NCI-H82 treated with DMSO at 0.1 percent for 48 hours (cell line): ENCODE results near the gene PAGE1.
"Not testable (repeated sequence)": the region's sequence is repeated elsewhere in the genome, so short reads cannot be mapped to it uniquely, and the experiment has no call there.

Experiments used
- DNase-seq: peaks from one replicate; lab custom pipeline; 2025; ENCODE audit not compliant: unreplicated experiment; lab: John Stamatoyannopoulos, UW

PAGE1 gene, protein sequence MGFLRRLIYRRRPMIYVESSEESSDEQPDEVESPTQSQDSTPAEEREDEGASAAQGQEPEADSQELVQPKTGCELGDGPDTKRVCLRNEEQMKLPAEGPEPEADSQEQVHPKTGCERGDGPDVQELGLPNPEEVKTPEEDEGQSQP

DNA sequence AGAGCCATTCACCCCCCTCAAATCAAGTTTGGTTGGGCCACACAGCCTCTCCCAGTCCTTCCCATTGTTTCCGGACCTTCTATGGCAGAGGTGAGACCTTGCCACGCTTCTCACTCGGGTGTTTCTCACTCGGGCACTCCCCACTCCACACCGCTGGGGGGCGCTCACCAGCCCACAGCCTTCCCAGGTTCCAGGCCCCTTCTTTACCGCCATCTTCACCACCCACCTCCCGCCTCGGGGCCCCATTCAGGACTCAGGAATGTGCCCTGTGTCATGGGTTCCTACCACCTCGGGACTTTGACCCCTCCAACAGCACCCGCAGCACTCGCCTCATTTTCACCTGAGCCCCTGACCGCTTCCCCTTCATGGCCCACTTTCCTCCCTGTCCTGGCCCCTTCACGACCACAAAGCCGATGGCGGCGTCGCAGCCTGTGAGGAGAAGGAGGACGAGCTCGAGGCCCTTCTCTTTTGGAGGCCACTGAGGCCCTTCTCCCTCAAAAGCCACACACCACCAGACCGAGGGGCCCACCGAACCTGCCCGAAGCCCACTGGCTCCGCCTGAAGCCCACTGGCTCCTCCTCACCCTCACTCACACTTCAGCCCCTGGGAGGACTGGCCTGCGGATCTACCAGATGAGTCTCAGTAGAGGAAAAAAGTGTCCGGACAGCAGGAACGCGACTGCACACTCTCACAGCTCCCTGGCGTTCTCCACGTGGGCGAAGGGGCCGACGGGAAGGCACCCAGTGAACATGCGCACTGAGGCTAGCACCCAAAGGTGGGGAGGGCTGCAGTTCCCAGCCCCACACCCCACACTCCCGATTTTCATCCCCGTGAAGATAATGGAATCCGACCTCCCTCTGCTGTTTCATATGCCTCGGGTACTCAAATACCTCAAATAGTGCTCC, at the start of gene PAGE1:
Gene PAGE1 (minus strand): TSS at position 709 of the 905 bp plus-strand sequence. CDS start 1,214 bp downstream, outside the sequence.
- DNase-seq: no peak

DNA sequence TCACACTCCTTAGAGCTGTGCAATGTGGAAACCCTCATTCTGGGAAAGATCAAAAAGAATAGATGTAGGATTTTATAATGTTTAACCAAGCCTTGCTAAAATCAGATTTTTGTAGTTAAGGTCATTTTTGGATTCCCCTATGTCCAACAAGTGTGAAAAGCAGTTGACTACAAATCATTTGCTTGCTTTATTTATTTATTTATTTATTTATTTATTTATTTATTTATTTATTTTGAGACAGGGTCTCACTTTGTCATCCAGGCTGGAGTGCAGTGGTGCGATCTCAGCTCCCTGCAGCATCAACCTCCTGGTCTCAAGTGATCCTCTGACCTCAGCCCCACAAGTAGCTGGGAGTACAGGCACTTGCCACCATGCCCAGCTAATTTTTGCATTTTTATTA, 45.7 kb upstream of the PAGE1 start:
- DNase-seq: not testable (repeated sequence)

DNA sequence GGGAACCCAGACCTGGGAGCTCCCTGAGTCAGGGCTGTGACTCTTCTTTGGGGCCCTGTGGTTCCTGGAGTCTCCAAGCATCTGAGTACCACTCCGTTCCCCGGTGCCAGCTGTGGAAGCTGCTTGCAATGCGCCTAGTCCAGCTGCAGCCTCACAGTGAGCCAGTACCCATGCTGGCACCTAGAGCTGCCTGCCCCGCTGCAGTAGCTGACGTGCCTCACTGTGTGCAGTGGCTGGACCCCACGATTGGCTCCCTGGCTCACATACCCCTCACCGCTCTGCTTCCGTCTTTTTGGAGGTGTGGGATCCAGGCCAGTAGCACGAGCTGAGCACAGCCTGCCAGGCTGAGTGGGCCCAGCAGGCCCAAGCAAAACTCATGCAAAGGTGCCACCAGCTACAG, 32.1 kb upstream of the PAGE1 start:
- no peak for DNase-seq

DNA sequence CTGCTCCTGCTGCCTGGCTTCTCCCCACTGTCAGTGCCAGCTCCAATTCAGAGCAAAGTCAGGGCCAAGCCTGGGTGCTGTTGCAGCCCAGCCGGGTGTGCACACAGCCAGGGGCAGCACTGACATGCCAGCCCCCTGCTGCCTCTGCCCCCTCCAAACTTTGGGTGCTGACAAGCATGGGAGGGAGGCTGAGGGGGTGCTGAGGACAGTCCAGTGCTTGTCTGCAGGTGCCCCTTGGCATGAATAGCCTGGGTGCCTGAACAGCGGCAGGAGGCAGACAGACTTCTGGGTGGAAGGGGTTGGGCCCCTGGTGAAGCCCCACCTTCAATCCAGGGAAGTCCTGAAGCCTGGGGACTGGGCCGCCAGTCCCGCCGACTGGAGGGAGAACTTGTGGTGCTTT, 31.2 kb upstream of the PAGE1 start:
- no peak for DNase-seq

DNA sequence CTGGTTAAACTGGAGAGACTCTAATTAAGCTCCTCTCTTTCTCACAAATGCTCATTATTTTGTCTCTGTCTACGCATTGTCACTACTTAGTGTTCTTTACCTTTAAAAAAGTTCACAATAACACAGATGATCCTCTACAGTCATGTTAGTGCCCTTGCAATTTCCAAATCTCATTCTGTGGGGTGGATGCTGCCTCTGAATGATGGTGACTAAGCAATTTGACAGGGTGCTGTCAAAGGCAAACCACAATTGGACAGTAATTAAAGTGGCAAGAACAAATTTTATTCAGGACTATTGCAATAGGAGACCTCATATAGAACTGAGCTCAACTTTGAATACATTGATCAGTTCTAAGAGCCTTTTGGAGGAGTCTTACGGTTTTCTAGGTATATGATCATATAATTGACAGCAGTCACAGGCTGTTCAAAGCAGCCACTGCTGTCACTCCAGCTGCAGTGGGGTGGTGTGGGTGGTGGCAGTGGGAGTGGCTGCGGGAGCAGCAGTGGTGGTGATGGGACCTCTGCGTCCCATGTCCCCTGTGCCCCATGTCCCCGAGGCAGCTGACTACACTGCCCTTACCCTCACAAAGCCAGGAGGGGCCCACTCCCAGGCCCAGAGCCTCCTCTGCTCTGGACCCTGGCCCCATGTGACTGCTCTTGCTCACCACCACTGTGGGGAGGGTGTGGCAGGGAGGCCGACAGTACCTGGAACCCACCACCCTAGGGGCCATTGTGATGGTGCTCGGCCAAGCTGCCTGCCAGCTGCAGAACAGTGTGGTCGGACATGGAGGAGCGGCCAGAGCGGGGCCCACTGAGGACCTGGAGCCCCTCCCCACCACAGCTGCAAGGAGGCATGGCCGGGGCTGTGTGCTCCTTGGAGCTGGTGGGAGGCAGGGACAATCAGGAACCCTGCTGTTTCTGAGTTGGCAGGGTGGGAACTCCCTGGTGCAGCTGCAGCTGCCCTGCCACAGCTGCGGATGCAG, 30.4 kb upstream of the PAGE1 start:
- DNase-seq: no peak

DNA sequence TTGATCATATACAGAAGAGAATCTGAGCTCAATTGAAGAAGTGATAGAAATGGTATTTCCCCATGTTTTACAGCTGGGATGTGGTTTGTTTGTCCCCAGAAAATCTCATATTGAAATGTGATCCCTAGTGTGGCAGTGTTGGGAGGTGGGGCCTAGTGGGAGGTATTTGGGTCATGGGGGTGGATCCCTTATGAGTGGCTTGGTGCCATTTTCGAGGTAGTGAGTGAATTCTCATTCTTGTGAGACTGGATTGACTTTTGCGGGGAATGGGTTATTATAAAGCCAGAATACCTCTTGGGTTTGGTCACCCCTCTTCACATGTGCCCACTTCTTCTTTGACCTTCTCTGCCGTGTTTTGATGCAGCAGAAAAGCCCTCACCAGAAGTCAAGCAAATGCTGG, 29.6 kb upstream of the PAGE1 start:
- no peak for DNase-seq

DNA sequence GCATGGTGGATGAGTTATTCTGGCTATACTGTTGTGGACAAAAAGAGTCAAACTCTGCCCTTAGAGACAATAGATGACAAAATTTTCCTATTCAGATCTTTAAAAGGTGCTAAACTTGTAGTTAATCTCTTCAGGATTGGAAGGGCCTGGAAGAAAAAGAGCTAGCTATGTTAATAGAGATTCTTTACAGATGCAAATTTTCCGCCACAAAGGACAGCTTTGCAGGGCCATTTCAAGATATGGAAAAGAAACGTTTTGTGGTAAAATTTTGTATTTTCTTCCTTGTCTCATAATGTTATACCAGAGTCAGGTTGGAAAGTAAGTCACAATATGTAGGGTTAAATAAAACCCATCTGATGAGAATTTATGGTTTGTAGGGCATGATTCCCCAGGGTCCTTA, 24.3 kb upstream of the PAGE1 start:
- not testable (repeated sequence) for DNase-seq

DNA sequence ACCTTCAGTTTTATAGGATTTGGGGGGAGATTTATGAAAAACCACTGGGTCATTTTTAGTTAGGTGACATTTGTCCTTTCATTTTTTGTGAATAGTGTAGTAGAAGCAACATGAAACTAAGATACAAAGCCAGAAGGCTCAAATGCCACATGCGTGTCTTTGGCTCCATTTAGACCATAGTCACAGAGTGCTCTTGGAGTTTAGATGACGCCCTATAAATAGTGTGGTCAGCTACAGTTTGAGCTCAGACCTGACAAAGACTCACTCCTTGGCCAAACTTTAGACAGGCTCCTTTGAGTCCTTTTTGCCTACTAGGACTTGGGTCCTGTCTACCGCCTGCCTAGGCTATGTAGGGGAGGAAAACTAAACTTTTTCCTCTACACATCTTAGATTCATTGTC, 16.8 kb upstream of the PAGE1 start:
- DNase-seq: no peak

DNA sequence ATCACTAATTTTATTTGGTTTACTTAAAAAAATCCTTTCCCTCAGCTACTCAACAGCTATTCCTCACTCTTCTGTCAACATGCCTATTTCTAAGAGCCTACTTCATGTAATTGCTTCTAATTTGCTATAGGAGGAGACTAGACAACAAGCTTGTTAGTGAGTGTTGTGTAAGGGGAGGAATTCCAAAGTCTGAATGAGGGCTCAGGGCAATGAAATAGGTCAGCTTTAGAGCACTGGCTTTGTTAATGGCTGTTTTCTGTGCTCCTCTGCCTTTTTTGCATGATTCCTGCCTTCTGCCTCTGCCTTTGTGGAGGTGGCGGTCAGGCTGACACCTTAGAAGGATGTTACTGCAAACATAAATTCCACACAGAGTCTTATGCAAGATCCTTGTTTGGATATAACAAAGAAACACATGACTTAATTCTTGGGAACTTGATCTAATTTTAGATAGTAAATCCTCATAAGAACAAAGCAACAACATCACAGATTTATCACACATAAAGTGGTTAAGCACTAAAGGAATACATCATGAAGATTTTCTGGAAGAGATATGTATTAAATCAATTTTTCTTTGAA, 15.0 kb upstream of the PAGE1 start:
- DNase-seq: no peak

DNA sequence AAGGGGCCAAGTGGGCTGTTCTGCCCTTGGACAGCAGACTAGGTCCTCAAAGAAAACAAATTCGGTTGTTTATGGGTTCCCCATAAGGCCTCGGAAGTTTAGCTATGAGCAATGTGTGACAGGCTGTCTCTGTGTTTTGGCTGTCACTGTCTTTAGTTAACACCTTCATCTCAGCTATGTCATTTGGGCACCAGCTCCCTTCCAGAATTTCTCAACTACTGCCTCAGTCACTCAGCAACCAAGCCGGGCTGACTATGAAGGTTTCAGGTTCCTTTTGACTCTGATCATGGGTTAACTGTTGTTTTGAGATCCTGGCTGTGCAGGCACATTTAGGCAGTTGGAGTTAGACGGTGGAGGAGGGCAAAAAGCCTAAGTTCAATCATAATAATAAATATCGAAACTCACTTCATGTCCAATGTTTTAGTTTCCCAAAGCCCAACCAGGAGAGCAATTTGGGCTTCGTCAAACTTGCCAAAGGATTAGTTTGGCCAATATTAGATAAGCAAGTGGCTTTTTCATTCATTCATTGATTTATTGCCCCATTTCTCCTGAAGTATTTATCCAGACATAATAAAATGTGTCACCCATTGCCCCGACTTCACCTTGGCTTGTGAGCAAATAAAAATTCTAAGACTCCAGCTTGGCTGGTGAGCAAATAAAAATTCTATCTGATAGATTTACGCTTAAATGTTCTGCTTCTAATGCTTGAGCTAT, 9.1 kb upstream of the PAGE1 start:
- no peak for DNase-seq

DNA sequence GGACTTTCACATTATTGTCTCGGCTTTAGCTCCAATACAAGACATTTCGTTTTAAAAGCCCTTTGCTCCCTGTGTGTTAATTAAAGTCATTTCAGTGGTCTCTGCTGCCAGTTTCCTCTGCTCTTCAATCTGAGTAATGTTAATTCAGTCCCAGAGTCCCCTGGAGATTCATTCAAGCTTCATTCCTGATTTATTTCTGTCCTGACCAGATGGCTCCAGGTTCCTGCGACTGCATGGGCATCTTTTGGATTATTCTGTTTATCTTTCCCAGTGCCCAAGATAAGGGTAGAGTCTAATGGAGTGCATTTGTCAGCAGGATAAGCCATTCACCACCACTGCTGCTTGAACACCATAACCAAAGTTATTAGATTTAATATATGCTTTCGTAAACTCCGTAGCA, 6.1 kb upstream of the PAGE1 start:
- no peak for DNase-seq

DNA sequence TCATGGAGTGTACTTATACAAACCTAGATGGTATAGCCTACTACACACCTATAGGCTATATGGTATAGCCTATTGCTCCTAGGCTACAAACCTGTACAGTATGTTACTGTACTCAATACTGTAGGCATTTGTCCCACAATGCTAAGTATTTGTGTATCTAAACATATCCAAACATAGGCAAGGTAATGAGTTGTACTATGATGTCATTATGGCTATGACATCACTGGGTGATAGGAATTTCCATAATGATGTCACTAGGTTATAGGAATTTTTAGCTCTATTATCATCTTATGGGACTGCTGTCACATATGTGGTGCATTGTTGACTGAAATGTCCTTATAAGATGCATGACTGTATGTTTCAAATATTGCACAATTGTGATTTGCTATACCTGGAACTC, 5.5 kb upstream of the PAGE1 start:
- no peak for DNase-seq

DNA sequence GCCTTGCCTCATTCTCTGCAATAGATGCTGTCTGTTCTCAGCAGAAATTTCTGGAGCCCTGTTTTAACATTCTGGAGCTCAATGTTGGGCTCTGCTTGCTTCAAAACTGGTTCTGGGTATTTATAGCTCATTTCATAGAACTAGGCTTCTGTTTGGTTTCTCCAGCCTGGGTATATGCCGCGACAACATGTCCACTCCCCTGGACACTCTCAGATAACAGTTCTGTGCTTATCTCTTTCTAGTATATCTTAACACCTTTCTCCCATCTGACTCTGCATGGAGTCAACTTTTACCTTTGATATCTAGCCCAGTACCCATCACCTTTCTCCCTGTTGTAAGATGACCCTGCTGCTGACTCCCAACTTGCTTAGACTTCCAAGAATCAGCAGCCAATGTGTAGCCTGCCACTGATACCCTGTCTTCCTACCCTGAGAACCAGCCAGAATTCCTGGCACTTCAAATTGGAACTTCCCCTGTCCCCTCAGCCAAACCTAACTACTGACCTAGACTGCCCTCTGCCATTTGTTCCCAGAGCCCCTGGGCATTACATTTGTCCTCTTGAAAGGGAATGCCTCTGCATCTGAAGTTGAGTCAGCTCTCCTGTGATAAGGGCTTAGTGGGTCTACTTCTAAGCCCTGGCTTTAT, 20.6 kb downstream of the PAGE1 start:
- DNase-seq: no peak

DNA sequence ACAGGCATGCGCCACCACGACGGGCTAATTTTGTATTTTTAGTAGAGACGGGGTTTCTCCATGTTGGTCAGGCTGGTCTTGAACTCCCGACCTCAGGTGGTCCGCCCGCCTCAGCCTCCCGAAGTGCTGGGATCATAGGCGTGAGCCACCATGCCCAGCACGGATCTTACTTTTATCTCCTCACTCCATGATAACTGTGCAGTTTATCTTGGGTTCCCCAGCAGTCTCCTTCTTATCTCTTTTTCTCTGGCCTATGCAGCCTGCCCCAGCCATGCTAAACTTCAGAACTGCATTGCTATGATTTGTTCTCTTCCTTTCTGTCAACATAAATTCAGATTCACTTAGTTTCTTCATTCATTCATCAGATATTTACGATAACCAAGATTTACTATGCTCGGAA, 22.4 kb downstream of the PAGE1 start:
- no peak for DNase-seq

DNA sequence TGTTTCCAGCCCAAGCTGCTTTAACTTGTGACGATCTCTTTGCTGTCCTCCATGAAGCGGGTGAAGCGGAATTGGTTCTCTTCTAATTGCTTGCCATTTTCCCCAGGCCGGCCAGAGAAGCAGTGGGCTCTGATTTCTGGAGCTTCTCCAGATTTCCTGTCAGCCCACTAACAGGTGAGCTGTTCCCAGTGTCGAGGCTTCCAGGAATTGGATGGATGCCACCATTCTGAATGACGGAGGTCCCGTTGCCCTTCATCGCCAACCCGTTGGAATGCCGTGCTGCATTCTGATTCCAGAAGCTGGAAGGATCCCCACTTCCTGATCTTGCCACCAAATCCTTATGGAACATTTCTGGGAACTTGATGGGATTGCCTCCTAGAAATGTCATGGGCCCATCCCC, 31.0 kb downstream of the PAGE1 start:
- no peak for DNase-seq

DNA sequence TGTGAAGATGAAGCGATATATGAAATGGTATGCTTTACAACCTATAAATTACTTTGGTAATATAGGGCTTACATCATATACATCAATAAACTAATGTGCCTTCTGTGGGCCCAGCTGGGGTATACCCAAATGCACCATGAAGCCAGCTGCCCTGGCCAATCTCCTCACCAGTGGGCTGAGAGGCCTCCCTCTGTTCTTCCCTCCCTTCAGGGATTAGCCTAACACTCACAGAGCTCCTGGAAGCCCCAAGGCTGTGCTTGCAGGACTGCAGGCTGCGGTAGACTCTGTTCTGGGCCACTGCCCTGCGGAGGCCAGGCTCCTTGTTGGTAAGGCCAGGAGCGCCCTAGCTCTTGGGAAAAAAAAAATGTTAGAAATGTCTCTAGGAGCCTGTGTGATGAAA, 33.9 kb downstream of the PAGE1 start:
- DNase-seq: no peak

DNA sequence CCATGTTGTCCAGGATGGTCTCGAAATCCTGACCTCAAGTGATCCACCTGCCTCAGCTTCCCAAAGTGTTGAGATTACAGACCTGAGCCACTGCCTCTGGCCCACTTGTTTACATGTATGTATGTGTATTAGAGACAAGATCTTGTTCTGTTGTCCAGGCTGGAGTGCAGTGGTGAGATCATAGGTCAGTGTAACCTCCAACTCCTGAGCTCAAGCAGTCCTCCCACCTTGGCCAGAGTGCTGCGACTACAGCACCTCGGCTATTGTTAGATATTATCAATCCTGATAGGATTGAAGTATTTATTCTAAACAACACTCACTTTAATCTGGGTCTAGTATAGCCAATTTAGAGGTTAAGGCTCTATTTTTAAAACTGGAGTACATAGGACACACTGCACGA, 36.0 kb downstream of the PAGE1 start:
- DNase-seq: no peak

DNA sequence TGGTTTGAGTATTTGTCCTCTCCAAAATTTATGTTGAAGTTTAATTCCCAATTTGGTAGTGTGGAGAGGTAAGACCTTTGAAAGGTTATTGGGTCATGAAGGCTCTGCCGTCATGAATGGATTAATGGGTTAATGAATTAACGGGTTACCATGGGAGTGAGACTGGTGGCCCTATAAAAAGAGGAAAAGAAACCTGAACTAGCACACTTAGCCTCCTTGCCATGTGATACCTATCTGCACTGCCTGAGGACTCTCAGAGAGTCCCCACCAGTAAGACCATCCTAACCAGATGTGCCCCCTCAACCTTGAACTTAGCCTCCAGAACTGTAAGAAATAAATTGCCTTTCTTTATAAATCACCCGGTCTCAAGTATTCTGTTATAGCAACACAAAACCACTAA, 39.3 kb downstream of the PAGE1 start:
- DNase-seq: no peak

DNA sequence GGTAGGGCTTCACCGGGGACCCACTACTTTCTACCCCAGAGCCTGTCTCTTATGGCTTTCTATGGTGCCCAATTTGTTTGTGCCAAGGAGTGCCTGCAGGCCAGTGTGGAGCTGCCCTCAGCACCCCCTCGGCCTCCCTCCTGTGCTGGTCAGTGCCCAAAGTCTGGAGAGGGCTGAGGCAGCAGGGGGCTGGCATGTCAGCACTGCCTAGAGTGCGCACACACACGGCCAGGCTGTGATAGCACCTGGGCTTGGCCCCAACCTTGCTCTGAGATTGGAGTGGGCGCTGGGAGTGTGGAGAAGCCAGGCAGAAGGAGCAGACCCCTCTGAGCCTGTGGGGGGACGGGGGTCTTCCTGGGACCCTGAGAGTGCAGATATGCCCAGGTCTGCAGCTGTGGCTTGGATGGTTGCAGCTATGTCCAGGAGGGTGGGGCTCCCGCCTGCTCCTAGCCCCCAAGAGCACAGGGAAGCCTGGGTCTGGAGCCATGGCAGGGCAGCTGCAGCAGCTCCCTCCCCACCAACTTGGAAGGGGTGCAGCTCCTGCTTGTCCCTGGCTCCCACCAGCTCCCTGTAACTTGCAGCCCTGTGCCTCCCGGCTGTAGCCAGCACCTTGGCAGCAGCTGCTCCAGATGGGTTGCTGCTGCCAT, 50.7 kb downstream of the PAGE1 start:
- DNase-seq: no peak
